ENCODE data around the gene BLACAT1. TPM values are rescaled to one million over a fixed set of nuclear protein-coding genes. Genes with fewer than 3 reads are reported as not detected.

Gene BLACAT1
- total and polyA plus RNA-seq, 2 of the 8 experiments (the other 6 are each of a cell fraction or from before 2014, with no cell fraction given) = 3.5 to 10.5 TPM

- TF ChIP-seq CHD7 (IDR thresholded peaks at IDR 0.05; ENCODE audit: insufficient replicate concordance, low read length) = no peak
- peak; percentile 65; the same call in 1 of the 2 replicates for TF ChIP-seq YY1 (IDR thresholded peaks at IDR 0.05; ENCODE audit: low read depth, low read length)
- TF ChIP-seq POLR2A (IDR thresholded peaks at IDR 0.05; ENCODE audit: control extremely low read depth in 1 of 2, low read depth in 2 of 2, low read length in 2 of 2) = no peak
- TF ChIP-seq BACH1 (IDR thresholded peaks at IDR 0.05; ENCODE audit: low read length) = peak; percentile 59; the same call in 1 of the 2 replicates
- peak; percentile 24 for TF ChIP-seq TAF7 (optimal IDR thresholded peaks at IDR 0.05; ENCODE audit: borderline replicate concordance, low read depth, low read length)
- no peak; the same call in 1 of the 2 replicates for TF ChIP-seq SP1 (IDR thresholded peaks at IDR 0.05; ENCODE audit: low read depth, low read length)
- TF ChIP-seq KDM5A (IDR thresholded peaks at IDR 0.05; ENCODE audit: low read length) = no peak
- no peak for TF ChIP-seq USF2 (IDR thresholded peaks at IDR 0.05; ENCODE audit: low read length)
- 0 out of 2 replicates have a peak, but pooled peaks have one; percentile 38 for TF ChIP-seq RBBP5 (IDR thresholded peaks at IDR 0.05; ENCODE audit: borderline replicate concordance, low read depth, low read length)
- no peak for TF ChIP-seq CBX8 (IDR thresholded peaks at IDR 0.05; ENCODE audit: borderline replicate concordance, low read depth, low read length)
- no peak for TF ChIP-seq JUN (IDR thresholded peaks at IDR 0.05; ENCODE audit: low read depth, low read length)
Observed at GRCh38 chr1:205451202-205451601, 4.6 kb downstream of the BLACAT1 start (continued).
